MM.1S (cell line): Measurements from ENCODE around the gene NLGN4Y.

Experiments
- DNase-seq: peaks from one replicate; pipeline ENCODE4 v3.0.0-alpha.2; 2015
- H2AFZ ChIP-seq: fragments of 300-600 bp; sonication (generic); 2 replicates; pipeline ENCODE4 v1.6.0; 2016; ENCODE audit warnings: antibody characterized with exemption, low read length
- H3F3A ChIP-seq: fragments of 300-600 bp; sonication (generic); 2 replicates; pipeline ENCODE4 v1.6.1; 2016; ENCODE audit warnings: mild to moderate bottlenecking, antibody characterized with exemption, low read length, moderate library complexity, mixed read lengths; ENCODE audit not compliant: insufficient read depth
- H3K27ac ChIP-seq: fragments of 300-600 bp; sonication (generic); 2 replicates; pipeline ENCODE4 v1.5.1; 2016; ENCODE audit warnings: mild to moderate bottlenecking, low read length
- H3K27me3 ChIP-seq: fragments of 300-600 bp; sonication (generic); replicated peaks from 2 replicates; pipeline ENCODE4 v1.6.0; 2016; ENCODE audit warnings: low read length; ENCODE audit not compliant: insufficient read depth
- H3K36me3 ChIP-seq: fragments of 300-600 bp; sonication (generic); replicated peaks from 2 replicates; pipeline ENCODE4 v1.6.1; 2016; ENCODE audit warnings: mild to moderate bottlenecking, low read length, mixed read lengths; ENCODE audit not compliant: insufficient read depth
- H3K4me1 ChIP-seq: fragments of 300-600 bp; sonication (generic); 2 replicates; pipeline ENCODE4 v1.6.1; 2016; ENCODE audit warnings: low read length, mixed read lengths
- H3K4me2 ChIP-seq: fragments of 300-600 bp; sonication (generic); 2 replicates; pipeline ENCODE4 v1.6.0; 2016; ENCODE audit warnings: low read depth, low read length
- H3K4me3 ChIP-seq: fragments of 300-600 bp; sonication (generic); 2 replicates; pipeline ENCODE4 v1.5.1; 2016; ENCODE audit warnings: low read length, mixed read lengths
- H3K79me2 ChIP-seq: fragments of 300-600 bp; sonication (generic); 2 replicates; pipeline ENCODE4 v1.6.1; 2016; ENCODE audit warnings: mixed run types, low read length, mixed read lengths
- H3K9ac ChIP-seq: fragments of 300-600 bp; sonication (generic); 2 replicates; pipeline ENCODE4 v1.6.1; 2016; ENCODE audit warnings: low read length, mixed read lengths
- H3K9me2 ChIP-seq: fragments of 300-600 bp; sonication (generic); replicated peaks from 2 replicates; pipeline ENCODE4 v1.6.1; 2016; ENCODE audit warnings: mild to moderate bottlenecking, low read length, mixed read lengths; ENCODE audit not compliant: insufficient read depth
- H3K9me3 ChIP-seq: fragments of 300-600 bp; sonication (generic); replicated peaks from 2 replicates; pipeline ENCODE4 v1.6.1; 2016; ENCODE audit warnings: mild to moderate bottlenecking, low read length, mixed read lengths; ENCODE audit not compliant: insufficient read depth
- H4K20me1 ChIP-seq: fragments of 300-600 bp; sonication (generic); 2 replicates; pipeline ENCODE4 v1.6.1; 2016; ENCODE audit warnings: mild to moderate bottlenecking, low read length, moderate library complexity, mixed read lengths; ENCODE audit not compliant: insufficient read depth
- EZH2 ChIP-seq: fragments of 300-600 bp; sonication (generic); optimal IDR thresholded peaks from 2 replicates; pipeline ENCODE3; 2017; ENCODE audit warnings: low read depth, mild to moderate bottlenecking, antibody characterized with exemption, low read length, mixed read lengths
- EZH2phosphoT487 ChIP-seq: fragments of 300-600 bp; sonication (generic); IDR thresholded peaks from 2 replicates; pipeline ENCODE4 v1.6.1; 2018; ENCODE audit warnings: antibody characterized with exemption, low read length
- TF ChIP-seq, protein P1 (sequence below): fragments of 300-600 bp; sonication (generic); IDR thresholded peaks from 2 replicates; pipeline ENCODE4 v1.5.1; 2016; ENCODE audit warnings: antibody characterized with exemption, low read length, mixed read lengths

Gene NLGN4Y

DNA sequence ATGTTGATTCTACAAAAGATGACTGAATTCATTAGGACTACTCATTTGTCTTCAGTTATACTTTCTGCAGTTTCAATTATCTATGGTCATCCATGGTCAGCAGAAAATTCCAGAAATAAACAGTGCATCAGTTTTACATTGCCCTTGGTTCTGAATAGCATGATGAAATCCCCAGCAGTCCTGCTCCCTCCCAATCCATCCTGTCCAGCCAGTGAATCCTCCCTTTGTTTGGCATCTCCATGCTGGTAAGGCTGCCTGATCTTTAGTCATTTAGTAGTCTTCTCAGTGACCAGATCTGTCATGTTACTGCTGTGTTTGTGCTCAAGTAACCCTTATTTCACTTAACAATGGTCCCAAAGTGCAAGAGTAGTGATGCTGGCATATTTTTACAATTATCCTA lies 239.3 kb downstream of the NLGN4Y start:
- no peaks in the 10 kb centered on the region for H3K79me2 ChIP-seq

DNA sequence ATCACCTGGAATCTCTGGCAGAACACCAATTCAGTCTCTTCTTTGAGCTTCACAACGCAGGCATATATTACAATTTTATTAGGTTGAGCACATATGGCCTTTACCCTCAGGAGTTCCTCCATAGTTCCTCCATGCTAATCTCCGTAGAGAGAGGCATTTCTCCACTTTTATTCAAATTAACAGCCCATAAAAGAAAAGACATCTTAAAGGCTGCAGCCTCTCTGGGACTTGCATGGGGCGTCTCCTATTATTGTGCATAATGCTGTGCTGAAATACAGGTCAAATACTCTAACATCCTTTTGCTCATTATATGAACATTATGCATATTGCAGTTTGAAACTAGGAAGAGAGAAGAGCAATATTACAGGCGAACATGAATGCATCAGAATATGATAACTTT lies 253.9 kb downstream of the NLGN4Y start:
- TF ChIP-seq, protein P1, sequence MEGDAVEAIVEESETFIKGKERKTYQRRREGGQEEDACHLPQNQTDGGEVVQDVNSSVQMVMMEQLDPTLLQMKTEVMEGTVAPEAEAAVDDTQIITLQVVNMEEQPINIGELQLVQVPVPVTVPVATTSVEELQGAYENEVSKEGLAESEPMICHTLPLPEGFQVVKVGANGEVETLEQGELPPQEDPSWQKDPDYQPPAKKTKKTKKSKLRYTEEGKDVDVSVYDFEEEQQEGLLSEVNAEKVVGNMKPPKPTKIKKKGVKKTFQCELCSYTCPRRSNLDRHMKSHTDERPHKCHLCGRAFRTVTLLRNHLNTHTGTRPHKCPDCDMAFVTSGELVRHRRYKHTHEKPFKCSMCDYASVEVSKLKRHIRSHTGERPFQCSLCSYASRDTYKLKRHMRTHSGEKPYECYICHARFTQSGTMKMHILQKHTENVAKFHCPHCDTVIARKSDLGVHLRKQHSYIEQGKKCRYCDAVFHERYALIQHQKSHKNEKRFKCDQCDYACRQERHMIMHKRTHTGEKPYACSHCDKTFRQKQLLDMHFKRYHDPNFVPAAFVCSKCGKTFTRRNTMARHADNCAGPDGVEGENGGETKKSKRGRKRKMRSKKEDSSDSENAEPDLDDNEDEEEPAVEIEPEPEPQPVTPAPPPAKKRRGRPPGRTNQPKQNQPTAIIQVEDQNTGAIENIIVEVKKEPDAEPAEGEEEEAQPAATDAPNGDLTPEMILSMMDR, result no peak
- TF ChIP-seq EZH2, result no peak
- no peak for TF ChIP-seq EZH2phosphoT487
- Histone ChIP-seq H3K4me1 (no peaks in the 10 kb centered on the region), H3K9ac (no peak overlapping the region), H3K4me2 (no peak overlapping the region), H3F3A (no peaks in the 10 kb centered on the region), H3K27ac (no peak overlapping the region), H2AFZ (no peak overlapping the region), H3K79me2 (no peaks in the 10 kb centered on the region), H3K9me3 (no peaks in the 10 kb centered on the region), H4K20me1 (no peaks in the 10 kb centered on the region), H3K4me3 (no peak overlapping the region), H3K9me2 (no peaks in the 10 kb centered on the region), H3K36me3 (no peaks in the 10 kb centered on the region), H3K27me3 (no peaks in the 10 kb centered on the region)
- no peak for DNase-seq

More for the DNA sequence above, 239.3 kb downstream of the NLGN4Y start:
- Histone ChIP-seq H3K4me3 (no peak overlapping the region), H3K9me2 (no peaks in the 10 kb centered on the region), H3F3A (no peaks in the 10 kb centered on the region), H3K36me3 (no peaks in the 10 kb centered on the region), H4K20me1 (no peaks in the 10 kb centered on the region), H3K4me1 (no peaks in the 10 kb centered on the region), H2AFZ (no peak overlapping the region), H3K4me2 (no peak overlapping the region), H3K9ac (no peak overlapping the region), H3K9me3 (no peaks in the 10 kb centered on the region), H3K27me3 (no peaks in the 10 kb centered on the region), H3K27ac (no peak overlapping the region)
- DNase-seq, result no peak
- TF ChIP-seq EZH2phosphoT487 (no peak), EZH2 (no peak)
- TF ChIP-seq, protein P1, result no peak

DNA sequence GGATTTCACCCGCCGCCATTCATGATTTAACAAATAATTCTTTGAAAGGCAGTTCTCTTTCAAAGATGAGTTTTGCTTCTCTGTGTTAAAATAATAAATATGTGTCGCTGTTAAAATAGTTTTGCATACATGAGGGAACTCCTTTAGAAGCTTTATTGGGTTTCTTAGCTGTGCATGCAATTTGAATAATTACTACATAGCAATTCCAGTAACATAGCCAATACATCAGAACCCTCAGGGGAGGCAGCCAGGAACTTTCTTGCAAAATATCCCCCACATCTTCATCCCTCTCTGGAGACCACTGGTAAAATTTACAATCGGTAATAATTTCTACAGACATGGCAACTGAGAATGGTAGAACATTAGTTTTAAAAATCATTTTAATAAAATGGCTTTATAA lies 268.8 kb downstream of the NLGN4Y start:
- no peak for TF ChIP-seq EZH2
- TF ChIP-seq, protein P1, result no peak
- TF ChIP-seq EZH2phosphoT487, result no peak
- no peaks in the 10 kb centered on the region for H3K36me3 ChIP-seq

More for the DNA sequence above, 268.8 kb downstream of the NLGN4Y start:
- Histone ChIP-seq H3K4me1 (no peaks in the 10 kb centered on the region), H4K20me1 (no peaks in the 10 kb centered on the region), H3K79me2 (no peaks in the 10 kb centered on the region), H3K4me3 (no peak overlapping the region), H3K27me3 (no peaks in the 10 kb centered on the region), H3F3A (no peaks in the 10 kb centered on the region), H3K9ac (no peak overlapping the region), H3K27ac (no peak overlapping the region), H3K9me3 (no peaks in the 10 kb centered on the region), H3K4me2 (no peak overlapping the region), H2AFZ (no peak overlapping the region), H3K9me2 (no peaks in the 10 kb centered on the region)
- no peak for DNase-seq
